Ishikawa (cell line): ENCODE results near the gene AWAT2.

Source experiments
- CEBPB ChIP-seq: IDR thresholded peaks from 2 replicates; pipeline ENCODE4 v1.6.1; 2012
- CREB1 ChIP-seq: IDR thresholded peaks from 2 replicates; pipeline ENCODE4 v1.6.1; 2012; ENCODE audit warnings: low read depth
- EGR1 ChIP-seq: IDR thresholded peaks from 2 replicates; pipeline ENCODE4 v1.6.1; 2012
- EP300 ChIP-seq: IDR thresholded peaks from 2 replicates; pipeline ENCODE4 v1.6.1; 2012; ENCODE audit warnings: borderline replicate concordance
- RAD21 ChIP-seq: IDR thresholded peaks from 2 replicates; pipeline ENCODE4 v1.6.1; 2012; ENCODE audit warnings: low read depth
- TAF1 ChIP-seq: IDR thresholded peaks from 2 replicates; pipeline ENCODE4 v1.6.1; 2012; ENCODE audit warnings: low read depth, mild to moderate bottlenecking
- TEAD4 ChIP-seq: IDR thresholded peaks from 2 replicates; pipeline ENCODE4 v1.6.1; 2012
- YY1 ChIP-seq: IDR thresholded peaks from 2 replicates; pipeline ENCODE4 v1.6.1; 2012; ENCODE audit warnings: low read depth
- ZBTB7A ChIP-seq: IDR thresholded peaks from 2 replicates; pipeline ENCODE4 v1.6.1; 2012; ENCODE audit warnings: low read depth
- TF ChIP-seq, protein P1 (sequence below): IDR thresholded peaks from 2 replicates; pipeline ENCODE4 v1.6.1; 2012; ENCODE audit warnings: low read depth, mild to moderate bottlenecking
- TF ChIP-seq, protein P2 (sequence below): IDR thresholded peaks from 2 replicates; pipeline ENCODE4 v1.6.1; 2012
- TF ChIP-seq, protein P3 (sequence below): IDR thresholded peaks from 2 replicates; pipeline ENCODE4 v1.6.1; 2012

DNA sequence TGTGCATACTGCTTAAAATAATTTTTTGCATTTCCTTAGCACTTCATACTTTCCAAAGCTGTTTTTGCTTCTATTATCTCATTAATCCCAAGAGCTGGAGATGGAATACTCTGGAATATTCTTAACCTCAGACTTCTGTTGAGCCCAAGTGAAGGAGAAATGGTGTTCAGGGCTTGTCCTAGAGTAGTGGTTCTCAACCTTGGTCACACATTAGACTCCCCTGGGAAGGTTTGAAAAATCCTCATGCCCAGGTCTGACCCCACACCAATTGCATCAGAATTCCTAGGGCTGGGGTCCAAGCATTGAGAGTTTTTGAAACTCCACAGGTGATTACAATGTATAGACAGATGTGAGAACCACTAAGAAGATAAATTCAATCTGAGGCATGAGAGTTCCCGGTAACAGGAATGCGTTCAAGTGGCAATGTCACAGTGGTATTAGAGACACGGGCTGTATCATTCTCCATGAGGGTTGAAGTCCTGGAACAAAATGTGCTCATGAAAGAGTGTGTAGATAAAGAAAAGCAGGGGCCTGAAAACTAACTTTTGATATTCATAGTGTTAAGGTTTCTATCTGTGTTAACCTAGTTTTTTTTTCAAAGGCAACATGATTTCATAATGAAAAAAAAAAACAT is 47.9 kb downstream of the AWAT2 start:
- TF ChIP-seq EP300 (no peak), ZBTB7A (no peak), YY1 (no peak), CEBPB (no peak), TEAD4 (no peak), RAD21 (no peak), EGR1 (no peak), TAF1 (no peak), CREB1 (no peak)
- TF ChIP-seq, protein P1, sequence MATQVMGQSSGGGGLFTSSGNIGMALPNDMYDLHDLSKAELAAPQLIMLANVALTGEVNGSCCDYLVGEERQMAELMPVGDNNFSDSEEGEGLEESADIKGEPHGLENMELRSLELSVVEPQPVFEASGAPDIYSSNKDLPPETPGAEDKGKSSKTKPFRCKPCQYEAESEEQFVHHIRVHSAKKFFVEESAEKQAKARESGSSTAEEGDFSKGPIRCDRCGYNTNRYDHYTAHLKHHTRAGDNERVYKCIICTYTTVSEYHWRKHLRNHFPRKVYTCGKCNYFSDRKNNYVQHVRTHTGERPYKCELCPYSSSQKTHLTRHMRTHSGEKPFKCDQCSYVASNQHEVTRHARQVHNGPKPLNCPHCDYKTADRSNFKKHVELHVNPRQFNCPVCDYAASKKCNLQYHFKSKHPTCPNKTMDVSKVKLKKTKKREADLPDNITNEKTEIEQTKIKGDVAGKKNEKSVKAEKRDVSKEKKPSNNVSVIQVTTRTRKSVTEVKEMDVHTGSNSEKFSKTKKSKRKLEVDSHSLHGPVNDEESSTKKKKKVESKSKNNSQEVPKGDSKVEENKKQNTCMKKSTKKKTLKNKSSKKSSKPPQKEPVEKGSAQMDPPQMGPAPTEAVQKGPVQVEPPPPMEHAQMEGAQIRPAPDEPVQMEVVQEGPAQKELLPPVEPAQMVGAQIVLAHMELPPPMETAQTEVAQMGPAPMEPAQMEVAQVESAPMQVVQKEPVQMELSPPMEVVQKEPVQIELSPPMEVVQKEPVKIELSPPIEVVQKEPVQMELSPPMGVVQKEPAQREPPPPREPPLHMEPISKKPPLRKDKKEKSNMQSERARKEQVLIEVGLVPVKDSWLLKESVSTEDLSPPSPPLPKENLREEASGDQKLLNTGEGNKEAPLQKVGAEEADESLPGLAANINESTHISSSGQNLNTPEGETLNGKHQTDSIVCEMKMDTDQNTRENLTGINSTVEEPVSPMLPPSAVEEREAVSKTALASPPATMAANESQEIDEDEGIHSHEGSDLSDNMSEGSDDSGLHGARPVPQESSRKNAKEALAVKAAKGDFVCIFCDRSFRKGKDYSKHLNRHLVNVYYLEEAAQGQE, result no peak
- TF ChIP-seq, protein P2, sequence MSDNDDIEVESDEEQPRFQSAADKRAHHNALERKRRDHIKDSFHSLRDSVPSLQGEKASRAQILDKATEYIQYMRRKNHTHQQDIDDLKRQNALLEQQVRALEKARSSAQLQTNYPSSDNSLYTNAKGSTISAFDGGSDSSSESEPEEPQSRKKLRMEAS, result no peak
- TF ChIP-seq, protein P3, sequence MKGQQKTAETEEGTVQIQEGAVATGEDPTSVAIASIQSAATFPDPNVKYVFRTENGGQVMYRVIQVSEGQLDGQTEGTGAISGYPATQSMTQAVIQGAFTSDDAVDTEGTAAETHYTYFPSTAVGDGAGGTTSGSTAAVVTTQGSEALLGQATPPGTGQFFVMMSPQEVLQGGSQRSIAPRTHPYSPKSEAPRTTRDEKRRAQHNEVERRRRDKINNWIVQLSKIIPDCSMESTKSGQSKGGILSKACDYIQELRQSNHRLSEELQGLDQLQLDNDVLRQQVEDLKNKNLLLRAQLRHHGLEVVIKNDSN, result no peak
